ENCODE results near the gene SLC4A8.
A peak's percentile ranks its signal among the peaks of the same experiment; 100 is the strongest.

Gene SLC4A8

DNA sequence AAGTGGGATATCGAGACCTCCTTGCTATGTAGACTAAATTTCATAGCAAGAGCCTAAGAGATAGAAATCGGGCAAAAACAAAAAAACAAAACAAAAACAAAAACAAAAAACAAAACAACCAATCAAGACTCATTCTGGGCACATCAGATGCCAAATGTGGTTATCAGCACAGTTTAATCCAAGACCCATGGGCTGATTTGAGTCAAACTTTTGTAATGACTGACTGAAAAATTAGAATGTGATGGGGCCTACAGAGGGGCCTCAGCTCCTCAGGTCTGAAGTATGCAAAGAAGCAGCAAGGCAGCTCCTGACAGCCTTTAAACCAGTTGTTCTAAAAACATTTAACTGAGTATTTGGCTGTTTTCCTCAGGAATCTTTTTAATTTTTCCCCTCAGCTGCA is 49.3 kb downstream of the SLC4A8 start:
- Histone ChIP-seq H3K79me2 (ENCODE audit: control insufficient read depth, insufficient read depth, low read length, unreplicated experiment) (no peaks in the 10 kb centered on the region), H3K27me3 (ENCODE audit: insufficient read depth, low read length) (no peaks in the 10 kb centered on the region), H3K36me3 (ENCODE audit: insufficient read depth, low read length) (no peaks in the 10 kb centered on the region), H3K4me3 (ENCODE audit: low read depth, low read length) (no peak overlapping the region), H2AFZ (ENCODE audit: low read length, unreplicated experiment) (no peak overlapping the region), H3K4me1 (ENCODE audit: control insufficient read depth, insufficient read depth, low read length, unreplicated experiment) (no peaks in the 10 kb centered on the region), H3K27ac (ENCODE audit: low read depth, low read length) (no peak overlapping the region)

DNA sequence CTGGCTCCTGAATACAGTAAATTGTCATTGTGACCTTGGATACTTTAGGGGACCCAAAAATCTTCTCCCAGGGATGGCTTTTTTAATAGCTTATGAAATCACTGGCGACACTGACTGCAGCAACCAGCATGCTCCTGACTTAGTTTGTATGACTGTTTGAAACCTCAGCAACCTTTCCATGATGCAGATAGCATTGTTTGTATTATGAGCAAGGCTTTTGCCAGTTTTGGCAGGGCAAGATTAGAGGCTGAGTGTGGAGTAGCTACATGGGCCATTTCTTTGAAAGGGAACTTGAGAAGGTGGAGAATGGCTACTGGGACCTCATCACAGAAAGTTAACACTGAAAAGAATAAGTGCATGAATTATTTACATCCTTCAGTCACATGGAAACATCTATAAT is 50.9 kb downstream of the SLC4A8 start:
- Histone ChIP-seq H3K4me1 (ENCODE audit: control insufficient read depth, insufficient read depth, low read length, unreplicated experiment) (no peaks in the 10 kb centered on the region), H2AFZ (ENCODE audit: low read length, unreplicated experiment) (no peak overlapping the region), H3K27me3 (ENCODE audit: insufficient read depth, low read length) (no peaks in the 10 kb centered on the region), H3K36me3 (ENCODE audit: insufficient read depth, low read length) (no peaks in the 10 kb centered on the region), H3K4me3 (ENCODE audit: low read depth, low read length) (no peak overlapping the region), H3K79me2 (ENCODE audit: control insufficient read depth, insufficient read depth, low read length, unreplicated experiment) (no peaks in the 10 kb centered on the region), H3K27ac (ENCODE audit: low read depth, low read length) (no peak overlapping the region)

DNA sequence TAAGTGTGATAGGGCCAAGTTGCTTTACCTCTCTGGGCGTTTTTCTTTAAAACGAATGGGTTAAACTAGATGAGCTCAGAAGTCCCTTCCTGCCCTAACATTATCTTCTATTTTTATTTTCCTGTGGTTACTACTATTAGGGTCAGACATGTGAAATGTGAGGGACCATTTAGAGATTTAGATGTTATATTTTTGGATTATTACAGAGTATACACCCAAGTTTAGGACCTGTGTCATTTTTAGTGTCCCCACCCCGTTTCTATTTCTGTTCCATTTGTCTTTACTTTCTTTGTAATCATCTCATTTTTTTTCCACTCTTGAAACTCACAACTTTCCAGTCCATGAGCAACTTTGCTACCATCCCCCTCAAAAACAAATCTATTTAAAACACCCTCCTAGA is 56.3 kb downstream of the SLC4A8 start:
- Histone ChIP-seq H3K27ac (ENCODE audit: low read depth, low read length) (no peak overlapping the region), H3K4me1 (ENCODE audit: control insufficient read depth, insufficient read depth, low read length, unreplicated experiment) (no peaks in the 10 kb centered on the region), H3K36me3 (ENCODE audit: insufficient read depth, low read length) (no peaks in the 10 kb centered on the region), H3K27me3 (ENCODE audit: insufficient read depth, low read length) (no peaks in the 10 kb centered on the region), H3K79me2 (ENCODE audit: control insufficient read depth, insufficient read depth, low read length, unreplicated experiment) (no peaks in the 10 kb centered on the region), H2AFZ (ENCODE audit: low read length, unreplicated experiment) (no peak overlapping the region), H3K4me3 (ENCODE audit: low read depth, low read length) (no peak overlapping the region)

DNA sequence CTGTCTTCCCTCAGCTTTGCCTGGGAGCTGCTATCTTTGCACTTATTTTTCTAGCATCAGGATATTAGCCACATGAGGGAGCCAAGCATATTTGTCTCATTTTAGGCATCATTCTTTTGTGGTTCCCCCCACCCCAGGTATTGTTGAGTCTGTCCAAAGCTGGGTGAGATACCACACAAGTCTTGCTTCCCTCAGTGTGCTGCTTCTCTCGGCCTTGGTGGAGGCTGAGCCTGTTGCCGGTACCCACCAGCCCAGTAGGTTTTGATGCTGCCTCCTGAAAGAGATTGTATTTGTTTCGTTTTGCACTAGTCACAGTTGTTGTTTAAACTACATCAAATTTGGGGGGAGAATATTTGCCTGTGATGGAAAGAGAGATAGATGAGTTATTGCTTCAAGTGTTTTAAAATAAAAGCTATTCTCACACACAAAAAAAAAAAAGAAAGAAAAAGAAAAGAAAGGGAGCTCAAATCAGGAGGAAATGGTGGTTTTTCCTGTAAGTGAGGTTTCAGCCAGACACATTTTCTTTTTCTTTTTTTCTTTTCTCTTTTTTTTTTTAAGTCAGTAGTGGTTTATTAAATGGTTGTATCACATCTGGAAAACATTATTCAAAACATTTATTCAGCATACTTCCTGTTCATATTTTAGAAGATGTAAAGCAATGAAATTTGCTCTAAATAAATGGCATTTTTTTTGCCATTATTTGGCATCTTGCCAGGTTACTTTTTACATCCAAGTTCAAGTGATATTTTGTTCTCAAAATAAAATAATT is 58.5 kb downstream of the SLC4A8 start:
- Histone ChIP-seq H3K4me1 (ENCODE audit: control insufficient read depth, insufficient read depth, low read length, unreplicated experiment) (no peaks in the 10 kb centered on the region), H3K27ac (ENCODE audit: low read depth, low read length) (no peak overlapping the region), H3K36me3 (ENCODE audit: insufficient read depth, low read length) (no peaks in the 10 kb centered on the region), H3K4me3 (ENCODE audit: low read depth, low read length) (peak overlapping the region; percentile 51), H3K79me2 (ENCODE audit: control insufficient read depth, insufficient read depth, low read length, unreplicated experiment) (no peaks in the 10 kb centered on the region), H2AFZ (ENCODE audit: low read length, unreplicated experiment) (peak overlapping the region; percentile 88), H3K27me3 (ENCODE audit: insufficient read depth, low read length) (no peaks in the 10 kb centered on the region)

GRCh38 chr12:51484119-51484518 is 59.5 kb downstream of the SLC4A8 start:
- Histone ChIP-seq H2AFZ (ENCODE audit: low read length, unreplicated experiment) (no peak overlapping the region), H3K4me1 (ENCODE audit: control insufficient read depth, insufficient read depth, low read length, unreplicated experiment) (no peaks in the 10 kb centered on the region), H3K27me3 (ENCODE audit: insufficient read depth, low read length) (peaks cover 5% of the 10 kb centered on the region; the same call in 1 of the 2 replicates), H3K79me2 (ENCODE audit: control insufficient read depth, insufficient read depth, low read length, unreplicated experiment) (no peaks in the 10 kb centered on the region), H3K27ac (ENCODE audit: low read depth, low read length) (no peak overlapping the region), H3K4me3 (ENCODE audit: low read depth, low read length) (no peak overlapping the region), H3K36me3 (ENCODE audit: insufficient read depth, low read length) (no peaks in the 10 kb centered on the region)

- no peak overlapping the region for H2AFZ ChIP-seq (ENCODE audit: low read length, unreplicated experiment)
- H3K27ac ChIP-seq (ENCODE audit: low read depth, low read length) = no peak overlapping the region
- H3K4me1 ChIP-seq (ENCODE audit: control insufficient read depth, insufficient read depth, low read length, unreplicated experiment) = no peaks in the 10 kb centered on the region
- peaks cover 10% of the 10 kb centered on the region; the same call in 1 of the 2 replicates for H3K27me3 ChIP-seq (ENCODE audit: insufficient read depth, low read length)
- no peaks in the 10 kb centered on the region for H3K36me3 ChIP-seq (ENCODE audit: insufficient read depth, low read length)
- H3K79me2 ChIP-seq (ENCODE audit: control insufficient read depth, insufficient read depth, low read length, unreplicated experiment) = no peaks in the 10 kb centered on the region
- no peak overlapping the region for H3K4me3 ChIP-seq (ENCODE audit: low read depth, low read length)
Measured at GRCh38 chr12:51488281-51488680, 63.6 kb downstream of the SLC4A8 start.

- Histone ChIP-seq H3K4me3 (ENCODE audit: low read depth, low read length) (no peak overlapping the region), H2AFZ (ENCODE audit: low read length, unreplicated experiment) (no peak overlapping the region), H3K27me3 (ENCODE audit: insufficient read depth, low read length) (peaks cover 10% of the 10 kb centered on the region; the same call in 1 of the 2 replicates), H3K36me3 (ENCODE audit: insufficient read depth, low read length) (no peaks in the 10 kb centered on the region), H3K4me1 (ENCODE audit: control insufficient read depth, insufficient read depth, low read length, unreplicated experiment) (no peaks in the 10 kb centered on the region), H3K79me2 (ENCODE audit: control insufficient read depth, insufficient read depth, low read length, unreplicated experiment) (no peaks in the 10 kb centered on the region), H3K27ac (ENCODE audit: low read depth, low read length) (no peak overlapping the region)
Measured at GRCh38 chr12:51493281-51493680, 68.7 kb downstream of the SLC4A8 start.

- Histone ChIP-seq H2AFZ (ENCODE audit: low read length, unreplicated experiment) (no peak overlapping the region), H3K27me3 (ENCODE audit: insufficient read depth, low read length) (no peaks in the 10 kb centered on the region), H3K79me2 (ENCODE audit: control insufficient read depth, insufficient read depth, low read length, unreplicated experiment) (no peaks in the 10 kb centered on the region), H3K4me1 (ENCODE audit: control insufficient read depth, insufficient read depth, low read length, unreplicated experiment) (no peaks in the 10 kb centered on the region), H3K27ac (ENCODE audit: low read depth, low read length) (no peak overlapping the region), H3K36me3 (ENCODE audit: insufficient read depth, low read length) (no peaks in the 10 kb centered on the region), H3K4me3 (ENCODE audit: low read depth, low read length) (no peak overlapping the region)
Measured at GRCh38 chr12:51496895-51497294, 72.3 kb downstream of the SLC4A8 start.

GRCh38 chr12:51504851-51505250 is 80.2 kb downstream of the SLC4A8 start:
- H3K27ac ChIP-seq (ENCODE audit: low read depth, low read length) = no peak overlapping the region
- peaks cover 45% of the 10 kb centered on the region for H3K27me3 ChIP-seq (ENCODE audit: insufficient read depth, low read length)
- no peak overlapping the region for H2AFZ ChIP-seq (ENCODE audit: low read length, unreplicated experiment)
- no peaks in the 10 kb centered on the region for H3K79me2 ChIP-seq (ENCODE audit: control insufficient read depth, insufficient read depth, low read length, unreplicated experiment)
- no peaks in the 10 kb centered on the region for H3K36me3 ChIP-seq (ENCODE audit: insufficient read depth, low read length)
- no peaks in the 10 kb centered on the region for H3K4me1 ChIP-seq (ENCODE audit: control insufficient read depth, insufficient read depth, low read length, unreplicated experiment)
- H3K4me3 ChIP-seq (ENCODE audit: low read depth, low read length) = no peak overlapping the region

GRCh38 chr12:51505360-51506105 is 80.9 kb downstream of the SLC4A8 start:
- H3K36me3 ChIP-seq (ENCODE audit: insufficient read depth, low read length) = no peaks in the 10 kb centered on the region
- no peak overlapping the region for H3K4me3 ChIP-seq (ENCODE audit: low read depth, low read length)
- no peaks in the 10 kb centered on the region for H3K4me1 ChIP-seq (ENCODE audit: control insufficient read depth, insufficient read depth, low read length, unreplicated experiment)
- no peak overlapping the region for H2AFZ ChIP-seq (ENCODE audit: low read length, unreplicated experiment)
- H3K27ac ChIP-seq (ENCODE audit: low read depth, low read length) = no peak overlapping the region
- H3K27me3 ChIP-seq (ENCODE audit: insufficient read depth, low read length) = peaks cover 46% of the 10 kb centered on the region
- H3K79me2 ChIP-seq (ENCODE audit: control insufficient read depth, insufficient read depth, low read length, unreplicated experiment) = no peaks in the 10 kb centered on the region

GRCh38 chr12:51507178-51507577 is 82.5 kb downstream of the SLC4A8 start:
- H3K4me1 ChIP-seq (ENCODE audit: control insufficient read depth, insufficient read depth, low read length, unreplicated experiment) = no peaks in the 10 kb centered on the region
- H3K79me2 ChIP-seq (ENCODE audit: control insufficient read depth, insufficient read depth, low read length, unreplicated experiment) = no peaks in the 10 kb centered on the region
- no peak overlapping the region for H2AFZ ChIP-seq (ENCODE audit: low read length, unreplicated experiment)
- no peak overlapping the region for H3K27ac ChIP-seq (ENCODE audit: low read depth, low read length)
- no peaks in the 10 kb centered on the region for H3K36me3 ChIP-seq (ENCODE audit: insufficient read depth, low read length)
- peaks cover 51% of the 10 kb centered on the region for H3K27me3 ChIP-seq (ENCODE audit: insufficient read depth, low read length)
- H3K4me3 ChIP-seq (ENCODE audit: low read depth, low read length) = no peak overlapping the region

All from ACC112 (cell line).